GM15510 (cell line): ENCODE data around the gene CARD11.
A peak's percentile ranks its signal among the peaks of the same experiment; 100 is the strongest.

Experiments
- POLR2A ChIP-seq: IDR thresholded peaks from 3 replicates; pipeline ENCODE4 v1.6.1; 2011; ENCODE audit warnings: borderline replicate concordance; ENCODE audit not compliant: insufficient read length; ENCODE audit errors: extremely low read depth

CARD11 gene

GRCh38 chr7:3043544-3044371, at the start of gene CARD11:
Gene CARD11 (minus strand): TSS chr7:3043867. CDS start chr7:2958506, 85,361 bp downstream.
- TF ChIP-seq POLR2A: peak; percentile 49

- TF ChIP-seq POLR2A: peak; percentile 24
These were observed 48.8 kb upstream of the CARD11 start for GRCh38 chr7:3092468-3092867.

- TF ChIP-seq POLR2A: no peak
These were observed 48.0 kb upstream of the CARD11 start for GRCh38 chr7:3091631-3092030.

DNA sequence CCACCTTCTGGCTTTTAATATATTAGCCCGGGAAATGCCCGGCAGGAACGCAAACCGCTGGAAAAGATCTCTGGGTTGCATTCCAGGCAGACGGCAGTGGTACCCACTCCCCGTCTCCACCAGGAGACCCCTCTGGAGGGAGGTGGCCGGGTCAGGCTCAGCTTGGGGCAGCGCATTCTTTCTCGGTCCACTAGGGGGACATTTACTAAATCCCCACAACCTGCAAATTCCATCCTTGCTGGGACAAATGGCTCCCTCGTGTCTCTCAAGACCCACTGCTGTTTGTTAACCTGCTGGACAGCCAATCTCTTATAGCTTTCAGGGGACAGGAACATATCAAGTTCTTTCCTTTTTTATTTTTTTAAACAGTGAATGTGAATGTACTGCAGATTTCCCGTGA, 45.8 kb upstream of the CARD11 start:
- no peak for TF ChIP-seq POLR2A

DNA sequence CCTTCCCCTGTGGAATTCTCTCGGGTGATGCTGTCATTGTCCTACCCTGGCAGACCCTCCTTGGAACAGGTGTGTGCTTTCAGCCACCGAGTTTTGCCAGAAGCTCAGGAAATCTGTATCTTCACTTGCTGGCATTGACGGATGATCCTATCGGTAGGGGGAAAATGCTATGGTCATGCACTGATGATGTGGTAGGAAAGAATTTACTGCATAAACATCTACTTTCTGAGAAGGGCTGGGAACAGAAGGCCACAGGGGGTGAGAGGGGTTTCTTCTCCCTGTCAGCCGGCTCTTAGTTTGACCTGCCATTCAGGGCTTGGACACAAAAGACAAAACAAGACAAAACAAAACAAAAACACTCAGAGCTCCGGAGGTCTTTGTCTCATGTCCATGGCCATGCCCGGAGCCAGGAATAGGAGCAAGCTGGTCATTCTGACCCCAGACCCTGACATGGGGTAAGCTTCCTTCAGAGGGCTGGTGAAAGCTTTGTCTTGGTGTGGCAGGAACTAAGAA, 43.6 kb upstream of the CARD11 start:
- TF ChIP-seq POLR2A: no peak

- no peak for TF ChIP-seq POLR2A
These were observed 39.7 kb upstream of the CARD11 start for GRCh38 chr7:3083350-3083749.

DNA sequence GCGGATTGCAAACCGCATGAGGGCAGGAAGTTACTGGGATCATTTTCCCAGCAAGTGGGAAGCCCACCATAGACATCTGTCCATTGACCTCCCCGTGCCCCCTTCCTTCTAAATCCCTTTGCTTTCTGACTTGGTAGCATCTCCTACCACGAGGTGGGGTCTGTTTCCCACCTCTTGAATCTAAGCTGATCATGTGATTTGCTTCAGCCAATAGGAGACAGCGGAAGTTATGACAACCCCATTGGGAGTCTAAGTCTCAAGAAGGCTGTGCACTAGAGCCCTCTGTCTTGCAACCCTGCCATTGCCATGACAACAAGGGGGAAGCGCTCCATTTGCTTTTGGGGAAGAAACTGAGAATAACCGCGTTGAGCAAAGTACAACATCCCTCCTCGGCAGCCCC, 39.2 kb upstream of the CARD11 start:
- TF ChIP-seq POLR2A: no peak

DNA sequence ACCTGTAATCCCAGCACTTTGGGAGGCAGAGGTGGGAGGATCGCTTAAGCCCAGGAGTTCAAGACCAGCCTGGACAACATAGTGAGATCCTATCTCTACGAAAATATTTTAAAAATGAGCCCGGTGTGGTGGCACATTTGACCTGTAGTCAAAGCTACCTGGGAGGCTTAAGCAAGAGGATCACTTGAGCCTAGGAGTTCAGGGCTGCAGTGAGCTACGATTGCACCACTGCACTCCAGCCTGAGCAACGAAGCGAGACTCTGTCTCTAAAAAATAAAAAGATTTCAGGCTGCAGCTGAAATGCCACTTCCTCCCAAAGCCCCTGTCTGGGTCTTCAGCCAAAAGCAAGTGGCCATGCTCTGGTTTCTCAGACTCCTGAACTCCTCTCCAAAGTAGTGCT, 38.7 kb upstream of the CARD11 start:
- no peak for TF ChIP-seq POLR2A

- no peak for TF ChIP-seq POLR2A
These were observed 36.4 kb upstream of the CARD11 start for GRCh38 chr7:3080106-3080505.

GRCh38 chr7:3078514-3078913, 34.8 kb upstream of the CARD11 start:
- no peak for TF ChIP-seq POLR2A

DNA sequence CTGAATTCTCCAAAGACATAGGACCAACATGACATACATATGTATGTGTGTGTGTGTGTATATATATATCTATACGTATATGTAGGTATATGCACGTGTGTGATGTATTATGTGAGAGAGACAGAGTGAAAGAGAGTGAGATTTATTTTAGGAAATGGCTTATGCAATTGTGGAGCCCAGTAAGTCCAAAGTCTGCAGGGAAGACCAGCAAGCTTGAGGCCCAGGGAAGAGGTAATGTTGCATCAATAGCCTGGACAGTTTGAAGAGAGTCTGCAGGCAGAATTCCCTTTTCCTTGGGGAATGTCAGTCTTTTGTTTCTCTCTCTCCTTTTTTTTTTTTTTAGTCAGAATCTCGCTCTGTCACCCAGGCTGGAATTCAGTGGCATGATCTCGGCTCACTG, 33.0 kb upstream of the CARD11 start:
- TF ChIP-seq POLR2A: no peak

GRCh38 chr7:3076163-3076562, 32.5 kb upstream of the CARD11 start:
- TF ChIP-seq POLR2A: no peak

- no peak for TF ChIP-seq POLR2A
These were observed 31.8 kb upstream of the CARD11 start for GRCh38 chr7:3075441-3075840.

DNA sequence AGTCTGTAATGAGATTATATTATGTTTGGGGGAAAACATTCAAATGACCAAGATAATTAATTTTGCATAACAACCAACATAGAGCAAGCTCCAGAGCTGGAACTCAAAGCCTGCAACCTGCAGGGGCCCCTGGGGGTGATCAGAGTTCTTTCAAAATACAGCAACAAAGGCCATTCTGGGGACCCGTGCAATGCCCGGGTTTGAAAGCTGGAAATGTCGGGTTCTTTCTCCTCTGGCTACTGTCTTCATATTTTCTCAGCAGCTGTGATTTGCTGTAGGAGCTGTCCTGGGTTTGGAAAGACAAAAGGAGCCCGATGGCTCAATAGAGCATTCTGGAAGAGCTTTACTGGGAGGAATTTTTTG, 30.8 kb upstream of the CARD11 start:
- TF ChIP-seq POLR2A: no peak

DNA sequence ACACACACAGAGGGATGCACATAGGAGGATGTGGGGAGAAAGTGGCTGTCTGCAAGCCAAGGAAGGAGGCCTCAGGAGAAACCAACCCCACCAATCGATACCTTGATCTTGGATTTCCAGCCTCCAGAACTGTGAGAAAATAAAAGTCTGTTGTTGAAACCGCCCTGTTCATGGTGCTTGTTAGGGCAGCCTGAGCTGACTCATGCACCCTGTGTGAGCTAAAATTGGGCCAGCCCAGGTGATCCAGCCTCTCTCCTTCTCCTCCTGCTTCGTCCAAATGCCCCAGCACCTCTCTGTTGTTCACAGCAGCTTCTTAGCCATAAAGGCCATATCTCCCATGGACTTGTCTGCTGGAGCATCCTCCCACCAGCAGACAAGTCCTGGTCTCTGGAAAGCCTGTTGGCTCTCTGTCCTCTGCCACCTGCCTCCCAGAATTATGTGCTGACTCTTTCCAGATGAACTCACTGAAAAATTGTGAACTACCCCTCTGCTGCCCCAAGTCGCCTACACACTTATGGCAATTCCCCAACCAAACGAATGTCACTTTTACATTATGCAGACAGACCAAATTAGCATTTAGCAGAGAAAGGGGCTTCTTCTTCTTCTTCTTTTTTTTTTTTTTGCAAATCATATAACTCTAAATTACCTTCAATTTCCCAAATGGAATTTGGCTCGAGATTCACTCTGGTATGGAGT, 30.2 kb upstream of the CARD11 start:
- TF ChIP-seq POLR2A: no peak

DNA sequence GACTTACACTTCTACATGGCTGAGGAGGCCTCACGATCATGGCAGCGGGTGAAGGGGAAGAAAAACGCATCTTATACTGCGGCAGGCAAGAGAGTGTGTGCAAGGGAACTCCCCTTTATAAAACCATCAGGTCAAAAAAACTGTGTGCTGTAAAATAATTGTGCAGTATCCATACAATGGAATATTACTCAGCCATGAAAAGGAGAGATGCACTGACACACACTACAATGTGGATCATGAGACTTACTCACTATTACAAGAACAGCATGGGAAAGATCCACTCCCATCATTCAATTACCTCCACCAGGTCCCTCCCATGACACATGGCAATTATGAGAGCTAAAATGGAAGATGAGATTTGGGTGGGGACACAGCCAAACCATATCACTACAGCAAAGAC, 27.2 kb upstream of the CARD11 start:
- no peak for TF ChIP-seq POLR2A
